Measurements from ENCODE around the gene PIP5K1A. TPM values are rescaled to one million over a fixed set of nuclear protein-coding genes. Genes with fewer than 3 reads are reported as not detected.
A peak's percentile ranks its signal among the peaks of the same experiment; 100 is the strongest.

The PIP5K1A gene
- total and polyA plus RNA-seq, 2 experiments from 2014 or later, result 21.6 to 91.3 TPM

- TF ChIP-seq CTCF (IDR thresholded peaks at IDR 0.05; ENCODE audit: low read depth, low read length), result no peak
- peaks cover 3% of the 10 kb centered on the region for H3K4me1 ChIP-seq (ENCODE audit: low read depth)
- H3K9me3 ChIP-seq (ENCODE audit: low read depth), result no peaks in the 10 kb centered on the region
- H3K4me3 ChIP-seq, result no peak overlapping the region
- no peaks in the 10 kb centered on the region for H3K27me3 ChIP-seq
- peaks cover 19% of the 10 kb centered on the region for H3K36me3 ChIP-seq
- DNase-seq (ENCODE audit: low read depth in 1 of 2, low spot score in 1 of 2), result no peak
- H3K27ac ChIP-seq, result no peak overlapping the region
Observed at GRCh38 chr1:151210830-151211229, 12.5 kb downstream of the PIP5K1A start.

GRCh38 chr1:151211972-151212705 lies 13.8 kb downstream of the PIP5K1A start:
- no peaks in the 10 kb centered on the region for H3K27me3 ChIP-seq
- H3K36me3 ChIP-seq, result peaks cover 17% of the 10 kb centered on the region
- H3K27ac ChIP-seq, result no peak overlapping the region
- H3K4me1 ChIP-seq (ENCODE audit: low read depth), result peaks cover 3% of the 10 kb centered on the region
- no peak for DNase-seq (ENCODE audit: low read depth in 1 of 2, low spot score in 1 of 2)
- H3K9me3 ChIP-seq (ENCODE audit: low read depth), result no peaks in the 10 kb centered on the region
- H3K4me3 ChIP-seq, result no peak overlapping the region
- no peak for TF ChIP-seq CTCF (IDR thresholded peaks at IDR 0.05; ENCODE audit: low read depth, low read length)

GRCh38 chr1:151213560-151213959 lies 15.2 kb downstream of the PIP5K1A start:
- no peaks in the 10 kb centered on the region for H3K27me3 ChIP-seq
- peaks cover 8% of the 10 kb centered on the region for H3K36me3 ChIP-seq
- peaks cover 3% of the 10 kb centered on the region for H3K4me1 ChIP-seq (ENCODE audit: low read depth)
- H3K27ac ChIP-seq, result peak overlapping the region; percentile 25
- DNase-seq (ENCODE audit: low read depth in 1 of 2, low spot score in 1 of 2), result peak in 1 of 2 donors; percentile 27
- H3K4me3 ChIP-seq, result no peak overlapping the region
- no peak for TF ChIP-seq CTCF (IDR thresholded peaks at IDR 0.05; ENCODE audit: low read depth, low read length)
- no peaks in the 10 kb centered on the region for H3K9me3 ChIP-seq (ENCODE audit: low read depth)

GRCh38 chr1:151221616-151222015 lies 23.3 kb downstream of the PIP5K1A start:
- Histone ChIP-seq H3K36me3 (peaks cover 10% of the 10 kb centered on the region), H3K27ac (no peak overlapping the region)

GRCh38 chr1:151222130-151222529 lies 23.8 kb downstream of the PIP5K1A start:
- Histone ChIP-seq H3K4me1 (ENCODE audit: low read depth) (no peaks in the 10 kb centered on the region), H3K4me3 (no peak overlapping the region), H3K9me3 (ENCODE audit: low read depth) (no peaks in the 10 kb centered on the region), H3K36me3 (peaks cover 11% of the 10 kb centered on the region), H3K27me3 (no peaks in the 10 kb centered on the region), H3K27ac (no peak overlapping the region)
- TF ChIP-seq CTCF (IDR thresholded peaks at IDR 0.05; ENCODE audit: low read depth, low read length), result no peak
- peak in 1 of 2 donors; percentile 15 for DNase-seq (ENCODE audit: low read depth in 1 of 2, low spot score in 1 of 2)

More at GRCh38 chr1:151221616-151222015, 23.3 kb downstream of the PIP5K1A start:
- peak in 1 of 2 donors; percentile 13 for DNase-seq (ENCODE audit: low read depth in 1 of 2, low spot score in 1 of 2)
- no peaks in the 10 kb centered on the region for H3K4me1 ChIP-seq (ENCODE audit: low read depth)
- no peaks in the 10 kb centered on the region for H3K9me3 ChIP-seq (ENCODE audit: low read depth)
- H3K4me3 ChIP-seq, result no peak overlapping the region
- no peaks in the 10 kb centered on the region for H3K27me3 ChIP-seq
- no peak for TF ChIP-seq CTCF (IDR thresholded peaks at IDR 0.05; ENCODE audit: low read depth, low read length)
